SJSA1 (cell line): Measurements from ENCODE around the gene ACOX2. TPM values are rescaled to one million over a fixed set of nuclear protein-coding genes. Genes with fewer than 3 reads are reported as not detected.

Experiments used
- DNase-seq, 2 experiments: peaks; one replicate each; pipeline ENCODE4 v3.0.0-alpha.2; 2015 to 2020; ENCODE audit warnings: low spot score in 2 of 2, low read depth in 1 of 2
- H3K27ac ChIP-seq: fragments of 250-450 bp; sonication (Bioruptor Pico); 2 replicates; pipeline ENCODE4 v1.5.1; 2020; ENCODE audit warnings: mild to moderate bottlenecking, moderate library complexity
- H3K27me3 ChIP-seq: fragments of 250-450 bp; sonication (Bioruptor Pico); replicated peaks from 2 replicates; pipeline ENCODE4 v1.5.1; 2020; ENCODE audit warnings: mild to moderate bottlenecking, moderate library complexity
- H3K36me3 ChIP-seq: fragments of 250-450 bp; sonication (Bioruptor Pico); 2 replicates; pipeline ENCODE4 v1.5.1; 2020; ENCODE audit warnings: mild to moderate bottlenecking
- H3K4me1 ChIP-seq: fragments of 250-450 bp; sonication (Bioruptor Pico); replicated peaks from 2 replicates; pipeline ENCODE4 v1.6.1; 2021; ENCODE audit warnings: mild to moderate bottlenecking
- H3K4me3 ChIP-seq: fragments of 250-450 bp; sonication (Bioruptor Pico); 2 replicates; pipeline ENCODE4 v1.5.1; 2020; ENCODE audit warnings: mild to moderate bottlenecking
- H3K9me3 ChIP-seq: fragments of 250-450 bp; sonication (Bioruptor Pico); replicated peaks from 2 replicates; pipeline ENCODE4 v1.5.1; 2020; ENCODE audit warnings: mild to moderate bottlenecking
- total RNA-seq: library from RNA; depleted of rRNA; stranded (reverse); fragments of >200 nt; shearing (Covaris generic); gene quantifications from 2 replicates; pipeline ENCODE4 v1.2.3, GENCODE V29; 2014

The ACOX2 gene
- total RNA-seq, 1 experiment from 2014 or later, result 1.3 TPM

DNA sequence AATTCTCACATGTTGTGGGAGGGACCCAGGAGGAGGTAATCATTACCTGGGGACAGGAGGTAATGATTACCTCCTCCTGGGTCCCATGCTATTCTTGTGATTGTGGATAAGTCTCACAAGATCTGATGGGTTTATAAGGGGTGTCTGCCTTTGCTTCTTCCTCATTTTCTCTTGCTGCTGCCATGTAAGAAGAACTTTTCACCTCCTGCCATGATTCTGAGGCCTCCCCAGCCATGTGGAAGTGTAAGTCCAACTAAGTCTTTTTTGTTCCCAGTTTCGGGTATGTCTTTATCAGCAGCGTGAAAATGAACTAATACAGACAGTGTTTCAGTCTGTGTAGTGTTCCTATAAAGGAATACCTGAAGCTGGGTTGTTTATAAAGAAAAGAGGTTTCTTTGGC is 58.2 kb downstream of the ACOX2 start:
- H3K27me3 ChIP-seq, result no peaks in the 10 kb centered on the region
- no peaks in the 10 kb centered on the region for H3K4me1 ChIP-seq

DNA sequence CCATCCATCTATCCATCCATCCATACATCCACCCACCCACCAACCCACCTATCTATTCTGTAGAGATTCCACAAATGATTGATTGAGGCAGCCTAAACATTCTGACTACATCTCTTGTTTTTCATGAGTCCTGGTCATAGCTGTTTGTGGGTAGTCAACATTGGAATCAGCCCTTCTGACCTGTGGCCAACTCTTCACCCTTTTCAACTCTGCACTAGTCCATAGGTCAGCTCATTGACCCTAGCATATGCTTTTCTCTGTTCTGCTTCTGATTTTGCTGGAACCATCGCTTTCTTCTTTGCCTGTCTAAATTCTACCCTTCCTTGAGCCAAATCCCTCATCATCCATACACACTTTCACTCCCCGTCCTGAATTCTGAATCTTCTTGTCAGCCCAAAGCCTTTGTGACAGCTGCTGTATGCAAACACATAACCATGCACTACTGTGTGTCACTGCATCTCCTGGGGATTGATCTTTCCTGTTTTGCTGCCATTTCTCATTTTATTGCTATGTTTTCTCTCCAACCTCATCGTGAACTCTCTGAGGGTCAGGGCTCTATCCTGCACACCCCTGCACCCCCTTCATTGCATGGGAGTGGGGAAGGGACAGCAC is 61.9 kb downstream of the ACOX2 start:
- Histone ChIP-seq H3K27me3 (no peaks in the 10 kb centered on the region), H3K36me3 (no peaks in the 10 kb centered on the region), H3K9me3 (no peaks in the 10 kb centered on the region), H3K4me3 (no peak overlapping the region), H3K27ac (no peak overlapping the region), H3K4me1 (peaks cover 20% of the 10 kb centered on the region)
- DNase-seq, result no peak

More for the DNA sequence above, 58.2 kb downstream of the ACOX2 start:
- Histone ChIP-seq H3K9me3 (no peaks in the 10 kb centered on the region), H3K36me3 (no peaks in the 10 kb centered on the region), H3K4me3 (no peak overlapping the region), H3K27ac (no peak overlapping the region)
- DNase-seq, result no peak

DNA sequence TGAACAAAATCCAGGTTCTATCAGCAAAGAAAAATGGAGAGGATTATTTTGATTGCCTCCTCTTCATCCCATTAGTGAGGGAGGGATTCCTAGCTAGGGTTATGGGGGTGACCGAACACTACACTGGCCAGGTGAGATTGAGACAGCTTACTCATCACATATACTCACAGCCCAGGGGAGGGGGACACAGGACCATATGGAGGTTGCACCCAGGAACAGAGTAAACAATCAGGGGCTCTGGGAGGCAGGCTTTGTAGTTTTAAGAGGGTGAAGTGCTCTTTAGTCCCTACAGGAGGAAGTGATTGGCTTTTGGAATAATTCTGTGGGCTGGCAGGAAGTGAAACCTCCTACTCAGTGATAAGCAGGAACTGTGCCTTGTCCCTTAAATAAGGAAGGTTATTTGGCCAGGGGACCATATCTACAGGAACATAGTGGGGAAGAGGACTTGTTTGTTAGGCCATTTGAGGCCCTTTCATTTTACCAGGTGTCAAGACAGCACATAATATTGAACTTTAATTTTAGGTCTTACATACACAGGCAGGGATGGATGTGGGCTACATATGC is 62.6 kb downstream of the ACOX2 start:
- Histone ChIP-seq H3K9me3 (no peaks in the 10 kb centered on the region), H3K4me1 (peaks cover 25% of the 10 kb centered on the region), H3K27ac (no peak overlapping the region), H3K4me3 (no peak overlapping the region), H3K27me3 (no peaks in the 10 kb centered on the region), H3K36me3 (no peaks in the 10 kb centered on the region)
- no peak for DNase-seq

DNA sequence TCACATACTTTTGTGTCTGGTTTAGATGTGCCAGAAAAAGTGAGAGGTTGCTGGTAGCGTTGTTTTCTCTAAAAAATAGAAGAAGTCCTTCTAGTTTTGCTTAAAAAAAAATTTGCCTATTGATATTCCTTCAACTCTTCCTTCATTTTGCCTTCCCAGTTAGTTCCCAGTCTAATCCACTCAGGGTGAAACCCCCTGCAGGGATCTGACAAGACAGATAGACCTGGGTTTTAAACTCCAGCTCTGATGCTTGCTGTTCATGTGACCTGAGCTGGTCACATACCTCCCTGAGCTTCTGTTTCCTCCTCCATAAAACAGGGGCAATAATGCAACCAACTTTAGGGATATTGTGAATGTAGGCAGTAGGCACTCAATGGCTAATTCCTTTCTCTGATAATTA is 63.7 kb downstream of the ACOX2 start:
- Histone ChIP-seq H3K9me3 (no peaks in the 10 kb centered on the region), H3K36me3 (no peaks in the 10 kb centered on the region), H3K27ac (no peak overlapping the region), H3K27me3 (no peaks in the 10 kb centered on the region), H3K4me1 (peaks cover 25% of the 10 kb centered on the region), H3K4me3 (no peak overlapping the region)
- no peak for DNase-seq

DNA sequence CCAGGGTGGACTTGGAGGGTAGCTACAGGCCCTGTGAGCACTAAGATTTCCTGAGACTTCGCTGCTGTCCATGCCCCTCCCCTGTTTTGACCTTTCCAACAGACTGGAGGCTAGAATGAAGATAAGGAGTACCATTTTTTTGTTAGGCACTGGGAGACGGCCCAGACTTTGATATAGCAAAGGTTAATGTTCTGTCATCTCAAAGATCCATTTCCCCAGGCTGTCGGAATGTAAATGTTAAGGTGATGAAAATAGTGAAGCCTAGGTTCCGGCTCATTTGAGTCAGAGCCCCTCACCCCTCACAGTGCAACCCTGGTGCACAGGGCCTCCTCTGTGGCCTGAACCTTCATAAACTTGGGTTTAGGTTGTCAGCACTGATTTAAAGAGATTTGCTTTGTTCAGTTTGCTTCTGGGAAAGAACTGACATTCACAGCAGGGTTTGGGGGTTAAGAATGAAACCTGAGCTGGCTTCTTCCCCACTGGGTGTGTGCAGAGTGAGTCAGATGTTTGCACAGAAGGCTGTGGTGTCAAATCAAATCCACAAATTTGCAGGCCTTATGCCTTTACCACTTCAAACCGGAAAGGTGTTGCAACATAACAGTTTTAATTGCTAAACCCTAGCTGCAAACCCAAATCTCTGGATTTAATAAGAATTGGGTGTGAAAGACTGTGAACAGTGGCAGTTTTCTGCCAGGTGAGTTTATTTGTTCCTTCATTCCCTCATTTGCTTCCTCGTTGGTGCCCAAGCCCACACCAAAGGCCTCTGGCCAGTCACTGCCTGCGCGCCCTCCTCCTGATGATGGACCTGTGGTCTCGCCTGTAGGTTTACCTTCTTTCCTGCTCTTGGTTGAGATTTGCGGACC is 65.7 kb downstream of the ACOX2 start:
- DNase-seq, result peak; percentile 46 to 56
- Histone ChIP-seq H3K27ac (0 out of 2 replicates have a peak overlapping the region, but pooled peaks have one; percentile 10), H3K27me3 (no peaks in the 10 kb centered on the region), H3K9me3 (no peaks in the 10 kb centered on the region), H3K4me1 (peaks cover 25% of the 10 kb centered on the region), H3K4me3 (no peak overlapping the region), H3K36me3 (no peaks in the 10 kb centered on the region)

DNA sequence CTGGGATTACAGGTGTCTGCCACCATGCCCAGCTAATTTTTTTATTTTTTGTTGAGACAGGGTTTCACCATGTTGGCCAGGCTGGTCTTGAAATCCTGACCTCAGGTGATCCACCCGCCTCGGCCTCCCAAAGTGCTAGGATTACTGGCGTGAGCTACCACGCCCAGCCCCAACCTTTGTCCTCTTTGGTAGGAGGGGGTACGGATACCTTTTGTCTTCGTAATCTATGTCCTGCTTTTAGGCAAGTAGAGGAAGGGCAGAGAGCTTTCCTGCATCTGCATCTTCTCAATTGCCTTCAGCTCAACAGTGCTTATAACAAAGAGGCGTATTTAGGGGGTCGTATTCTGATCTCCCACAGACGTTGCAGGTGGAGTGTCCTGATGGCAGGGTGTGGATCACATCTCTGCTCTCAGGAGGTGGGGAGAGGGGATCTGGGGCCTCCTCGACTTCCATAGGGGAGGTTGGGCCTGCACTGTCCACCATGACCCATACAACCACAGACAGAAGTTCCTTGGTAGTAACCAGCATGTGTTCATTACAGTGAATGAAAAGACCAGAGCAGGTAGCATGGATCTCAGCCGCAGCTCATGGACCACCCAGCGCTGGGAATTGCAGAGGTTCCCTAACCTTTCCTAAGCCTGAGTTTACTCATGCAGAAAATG is 66.5 kb downstream of the ACOX2 start:
- no peaks in the 10 kb centered on the region for H3K9me3 ChIP-seq
- no peak overlapping the region for H3K4me3 ChIP-seq
- H3K4me1 ChIP-seq, result peaks cover 25% of the 10 kb centered on the region
- H3K36me3 ChIP-seq, result no peaks in the 10 kb centered on the region
- no peaks in the 10 kb centered on the region for H3K27me3 ChIP-seq
- H3K27ac ChIP-seq, result no peak overlapping the region
- DNase-seq, result no peak

DNA sequence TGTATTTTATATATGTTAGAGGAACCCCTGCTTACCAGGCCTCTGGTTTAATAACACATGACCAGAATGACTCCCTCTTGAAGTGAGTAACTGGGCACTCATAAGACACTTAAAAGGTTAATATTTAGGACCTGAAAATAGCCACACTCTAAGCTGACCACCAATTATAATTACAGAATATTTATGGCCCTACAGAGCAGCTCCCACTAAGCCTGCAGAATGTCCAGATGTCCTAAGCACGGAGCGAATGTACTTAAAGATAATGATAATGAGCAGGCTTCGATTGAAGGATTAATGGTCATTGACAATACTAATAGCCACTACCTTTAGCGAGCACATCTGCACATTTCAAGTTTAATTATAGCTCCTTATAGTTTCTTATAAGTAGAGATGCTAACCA is 67.9 kb downstream of the ACOX2 start:
- Histone ChIP-seq H3K4me3 (no peak overlapping the region), H3K27me3 (no peaks in the 10 kb centered on the region), H3K9me3 (no peaks in the 10 kb centered on the region), H3K4me1 (peaks cover 25% of the 10 kb centered on the region), H3K27ac (no peak overlapping the region), H3K36me3 (no peaks in the 10 kb centered on the region)
- DNase-seq, result no peak

DNA sequence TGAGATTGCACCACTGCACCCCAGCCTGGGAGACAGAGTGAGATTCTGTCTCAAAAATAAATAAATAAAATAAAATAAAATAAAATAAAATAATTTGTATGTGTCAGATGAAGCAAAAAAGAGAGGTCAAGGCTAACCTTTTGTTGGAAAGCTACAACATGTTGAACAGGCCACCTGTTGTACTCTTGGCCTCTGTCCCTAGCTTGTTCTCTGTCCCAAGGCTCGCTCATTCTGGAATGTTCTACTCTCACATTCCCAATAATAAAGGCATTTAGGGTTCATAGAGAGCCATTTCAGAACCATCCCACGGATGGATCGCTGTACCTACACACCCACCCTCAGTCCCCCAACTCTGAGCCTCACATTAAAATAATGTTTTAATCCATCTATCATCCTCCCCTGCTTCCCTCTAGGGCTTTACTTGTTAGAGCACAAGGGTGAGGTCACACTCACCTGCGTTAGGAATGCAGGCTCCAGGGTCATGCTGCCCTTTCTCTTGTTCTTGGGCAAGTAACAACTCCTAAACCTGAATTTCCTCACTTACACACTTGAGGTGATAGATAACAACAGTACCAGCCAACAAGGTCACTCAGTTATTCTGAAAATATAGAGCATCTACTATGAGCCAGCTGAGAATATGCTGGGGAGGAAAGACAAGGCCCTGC is 70.0 kb downstream of the ACOX2 start:
- Histone ChIP-seq H3K4me1 (peaks cover 29% of the 10 kb centered on the region), H3K36me3 (no peaks in the 10 kb centered on the region), H3K27ac (no peak overlapping the region), H3K9me3 (no peaks in the 10 kb centered on the region), H3K4me3 (no peak overlapping the region), H3K27me3 (no peaks in the 10 kb centered on the region)
- DNase-seq, result no peak

DNA sequence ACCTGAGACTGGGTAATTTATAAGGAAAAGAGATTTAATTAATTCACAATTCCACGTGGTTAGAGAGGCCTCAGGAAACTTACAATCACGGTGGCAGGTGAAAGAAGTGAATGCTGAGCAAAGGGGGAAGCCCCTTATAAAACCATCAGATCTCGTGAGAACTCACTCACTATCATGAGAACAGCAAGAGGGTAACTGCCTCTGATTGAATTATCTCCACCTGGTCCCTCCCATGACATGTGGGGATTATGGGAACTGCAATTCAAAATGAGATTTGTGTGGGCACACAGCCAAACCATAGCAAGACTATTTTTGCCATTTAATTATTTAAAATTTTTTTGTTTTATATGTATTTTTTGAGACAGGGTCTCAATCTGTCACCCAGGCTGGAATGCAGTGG is 72.1 kb downstream of the ACOX2 start:
- Histone ChIP-seq H3K4me1 (peaks cover 8% of the 10 kb centered on the region; the same call in 1 of the 2 replicates), H3K27me3 (no peaks in the 10 kb centered on the region), H3K27ac (no peak overlapping the region), H3K36me3 (no peaks in the 10 kb centered on the region), H3K9me3 (no peaks in the 10 kb centered on the region), H3K4me3 (no peak overlapping the region)
- no peak for DNase-seq

DNA sequence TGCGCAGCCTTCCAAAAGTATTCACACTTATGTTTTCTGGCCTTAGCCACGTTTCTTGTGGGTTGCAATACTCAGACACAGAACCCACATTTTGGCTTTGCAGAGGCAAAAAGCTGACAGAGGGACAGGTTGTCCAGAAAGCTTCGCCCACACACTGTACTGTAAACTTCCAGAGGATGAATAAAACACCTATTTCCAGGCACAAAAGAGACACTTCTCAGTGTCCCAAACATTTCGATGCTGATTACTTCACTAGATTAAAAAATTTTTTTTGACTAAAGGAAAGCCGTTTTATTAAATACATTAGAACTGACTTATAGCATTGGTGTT is 73.1 kb downstream of the ACOX2 start:
- H3K27me3 ChIP-seq, result no peaks in the 10 kb centered on the region
- H3K27ac ChIP-seq, result no peak overlapping the region
- H3K4me3 ChIP-seq, result no peak overlapping the region
- H3K36me3 ChIP-seq, result no peaks in the 10 kb centered on the region
- DNase-seq, result no peak
- 0 out of 2 replicates have a peak, but pooled peaks cover 6% of the 10 kb centered on the region for H3K4me1 ChIP-seq
- no peaks in the 10 kb centered on the region for H3K9me3 ChIP-seq

DNA sequence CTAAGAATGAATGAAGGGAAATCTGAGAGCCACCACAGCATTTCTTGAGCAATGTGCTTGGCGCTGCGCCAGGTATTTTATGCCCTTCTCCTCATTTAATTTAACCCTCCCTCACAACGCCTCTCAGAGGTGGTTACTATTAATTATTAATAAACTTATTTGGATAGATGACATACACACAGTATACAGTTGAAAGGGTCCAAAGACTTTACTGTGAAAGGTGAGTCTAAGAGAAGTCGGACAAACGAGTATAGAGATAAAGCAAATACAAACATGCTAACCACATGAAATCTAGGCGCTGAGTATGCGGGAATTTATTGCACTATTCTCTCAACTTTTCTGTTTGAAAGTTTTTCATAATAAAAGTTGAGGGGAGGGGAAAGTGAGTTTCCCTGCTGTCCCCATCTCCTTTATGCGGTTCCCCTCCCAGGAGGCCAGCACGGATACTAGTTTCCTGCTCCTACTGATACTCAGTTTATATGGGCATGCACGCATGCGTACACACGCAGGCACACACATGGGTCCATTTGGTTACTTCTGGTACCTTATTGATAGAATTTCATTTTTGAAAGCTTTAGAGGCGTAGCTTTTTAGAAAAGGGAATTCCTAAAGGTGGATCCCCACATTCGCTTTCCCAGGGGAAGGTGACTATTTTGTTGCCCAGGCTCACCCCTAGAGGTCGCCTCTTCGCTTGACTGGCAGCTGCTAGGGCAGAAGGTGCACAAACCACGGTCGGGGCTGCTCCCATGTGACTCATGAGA is 73.6 kb downstream of the ACOX2 start:
- no peaks in the 10 kb centered on the region for H3K9me3 ChIP-seq
- 0 out of 2 replicates have a peak, but pooled peaks cover 6% of the 10 kb centered on the region for H3K4me1 ChIP-seq
- H3K27ac ChIP-seq, result no peak overlapping the region
- H3K36me3 ChIP-seq, result no peaks in the 10 kb centered on the region
- no peaks in the 10 kb centered on the region for H3K27me3 ChIP-seq
- DNase-seq, result peak; percentile 56 to 83
- no peak overlapping the region for H3K4me3 ChIP-seq

DNA sequence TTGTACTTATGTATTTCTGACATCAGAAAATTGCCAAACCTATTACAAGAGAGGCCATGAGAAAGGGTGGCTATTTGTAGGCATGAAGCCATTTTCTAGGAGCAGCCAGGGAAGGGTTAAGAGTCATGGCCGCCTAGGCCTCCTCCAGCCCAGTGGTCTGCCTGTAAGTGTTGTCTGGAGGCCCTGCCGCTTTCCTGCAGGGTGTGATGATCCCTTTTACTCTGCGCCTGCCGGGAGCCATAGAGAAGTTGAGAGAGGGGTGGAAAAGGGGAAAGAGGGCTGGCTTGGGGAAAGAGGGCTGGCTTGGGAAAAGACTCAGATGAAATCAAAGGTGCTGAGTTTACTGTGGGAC is 74.2 kb downstream of the ACOX2 start:
- no peak for DNase-seq
- Histone ChIP-seq H3K9me3 (no peaks in the 10 kb centered on the region), H3K27ac (no peak overlapping the region), H3K4me1 (0 out of 2 replicates have a peak, but pooled peaks cover 6% of the 10 kb centered on the region), H3K4me3 (no peak overlapping the region), H3K27me3 (no peaks in the 10 kb centered on the region), H3K36me3 (no peaks in the 10 kb centered on the region)

DNA sequence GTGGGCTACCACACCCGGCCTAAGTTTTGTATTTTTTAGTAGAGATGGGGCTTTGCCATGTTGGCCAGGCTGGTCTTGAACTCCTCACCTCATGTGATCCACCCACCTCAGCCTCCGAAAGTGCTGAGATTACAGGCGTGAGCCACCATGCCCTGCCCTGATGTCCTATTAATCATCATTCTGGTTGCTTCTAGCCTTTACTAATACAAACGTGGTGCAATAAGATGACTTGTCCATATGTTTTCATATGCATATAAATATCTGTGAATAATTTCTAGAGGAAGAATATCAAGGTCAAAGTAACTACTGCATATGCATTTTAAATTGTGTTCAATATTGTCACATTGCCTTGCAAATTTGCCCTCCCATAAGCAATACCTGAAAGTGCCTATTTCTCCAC is 77.8 kb downstream of the ACOX2 start:
- Histone ChIP-seq H3K27me3 (no peaks in the 10 kb centered on the region), H3K4me1 (0 out of 2 replicates have a peak, but pooled peaks cover 6% of the 10 kb centered on the region), H3K27ac (no peak overlapping the region), H3K4me3 (no peak overlapping the region), H3K9me3 (no peaks in the 10 kb centered on the region), H3K36me3 (no peaks in the 10 kb centered on the region)
- DNase-seq, result no peak
